ENCODE data around the gene HHATL. TPM values are rescaled to one million over a fixed set of nuclear protein-coding genes. Genes with fewer than 3 reads are reported as not detected.

HHATL gene
- total and polyA plus RNA-seq, 4 donors = 0.39 to 2.7 (median 0.62) TPM

DNA sequence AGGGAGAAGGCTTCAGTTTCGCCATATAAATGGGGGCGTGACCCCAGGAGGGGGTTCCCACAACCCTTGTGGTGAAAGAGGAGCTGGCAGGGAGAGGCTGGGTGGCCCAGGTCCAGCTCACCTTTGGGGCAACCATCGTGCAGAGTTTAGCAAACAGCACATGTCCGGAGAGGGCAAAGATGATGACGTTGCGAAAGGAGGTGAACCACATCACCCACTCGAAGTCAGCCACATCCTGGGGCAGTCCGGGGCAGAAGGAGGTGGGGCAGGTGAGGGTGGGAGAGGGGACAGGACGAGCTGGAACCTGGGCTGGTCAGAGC lies 3.7 kb downstream of the HHATL start:
- no peak overlapping the region for H3K27ac ChIP-seq (ENCODE audit: low read depth in 1 of 2, low read length in 1 of 2)
- TF ChIP-seq, protein P1, sequence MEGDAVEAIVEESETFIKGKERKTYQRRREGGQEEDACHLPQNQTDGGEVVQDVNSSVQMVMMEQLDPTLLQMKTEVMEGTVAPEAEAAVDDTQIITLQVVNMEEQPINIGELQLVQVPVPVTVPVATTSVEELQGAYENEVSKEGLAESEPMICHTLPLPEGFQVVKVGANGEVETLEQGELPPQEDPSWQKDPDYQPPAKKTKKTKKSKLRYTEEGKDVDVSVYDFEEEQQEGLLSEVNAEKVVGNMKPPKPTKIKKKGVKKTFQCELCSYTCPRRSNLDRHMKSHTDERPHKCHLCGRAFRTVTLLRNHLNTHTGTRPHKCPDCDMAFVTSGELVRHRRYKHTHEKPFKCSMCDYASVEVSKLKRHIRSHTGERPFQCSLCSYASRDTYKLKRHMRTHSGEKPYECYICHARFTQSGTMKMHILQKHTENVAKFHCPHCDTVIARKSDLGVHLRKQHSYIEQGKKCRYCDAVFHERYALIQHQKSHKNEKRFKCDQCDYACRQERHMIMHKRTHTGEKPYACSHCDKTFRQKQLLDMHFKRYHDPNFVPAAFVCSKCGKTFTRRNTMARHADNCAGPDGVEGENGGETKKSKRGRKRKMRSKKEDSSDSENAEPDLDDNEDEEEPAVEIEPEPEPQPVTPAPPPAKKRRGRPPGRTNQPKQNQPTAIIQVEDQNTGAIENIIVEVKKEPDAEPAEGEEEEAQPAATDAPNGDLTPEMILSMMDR (IDR thresholded peaks at IDR 0.05; ENCODE audit: control extremely low read depth, extremely low read depth) = no peak

DNA sequence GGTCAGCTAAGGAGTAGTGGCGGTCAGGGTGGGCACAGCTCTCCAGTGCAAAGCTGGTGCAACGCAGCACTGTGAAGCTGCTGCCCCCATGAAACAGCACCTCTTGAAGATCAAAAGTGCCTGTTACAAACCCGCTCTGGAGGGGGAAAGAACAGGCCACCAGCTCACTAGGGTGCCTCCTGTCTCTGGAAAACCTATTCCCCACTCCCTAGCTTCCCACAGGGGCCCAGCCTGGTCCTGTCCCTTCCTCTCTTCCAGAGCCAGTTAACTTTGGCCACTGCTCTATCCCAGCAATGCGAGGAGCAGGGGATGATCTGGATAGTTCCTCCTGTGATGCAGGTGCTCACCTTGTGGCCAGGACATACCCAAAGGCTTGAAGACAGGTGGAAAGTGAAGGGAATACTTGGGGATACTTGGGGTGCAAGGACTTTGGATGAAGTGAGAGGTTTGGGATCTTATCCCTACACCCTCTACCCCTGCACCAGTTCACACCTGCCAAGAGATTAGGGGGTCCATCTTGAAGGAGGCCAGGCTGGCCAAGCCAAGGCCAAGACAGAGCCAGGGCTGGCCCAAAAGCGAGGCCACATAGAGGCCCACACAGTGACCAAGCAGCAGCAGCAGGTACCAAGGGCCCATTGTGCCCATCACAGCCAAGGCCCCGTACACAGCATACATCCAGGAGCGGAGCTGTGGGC lies 4.2 kb downstream of the HHATL start:
- DNase-seq (no peak), ATAC-seq (ENCODE audit: insufficient read depth, low FRiP score) (no peak)
- Histone ChIP-seq H3K36me3 (ENCODE audit: control insufficient read depth in 4 of 4, insufficient read depth in 4 of 4, low read length in 4 of 4) (no peaks in the 10 kb centered on the region), H3K9ac (ENCODE audit: insufficient read depth in 1 of 2, low read length in 2 of 2) (no peak overlapping the region), H3K4me1 (ENCODE audit: control insufficient read depth in 5 of 5, insufficient read depth in 5 of 5, low read length in 5 of 5) (peaks cover 0 to 1% (median 0%) of the 10 kb centered on the region in 5 donors), H3K9me3 (ENCODE audit: control insufficient read depth in 4 of 4, insufficient read depth in 3 of 4, low read length in 3 of 4) (peaks cover 0 to 3% (median 0%) of the 10 kb centered on the region in 4 donors), H3K4me3 (no peak overlapping the region), H3K27ac (ENCODE audit: low read depth in 1 of 2, low read length in 1 of 2) (no peak overlapping the region), H3K27me3 (ENCODE audit: control insufficient read depth in 3 of 3, insufficient read depth in 3 of 3, low read length in 2 of 3) (peaks cover 0 to 3% (median 2%) of the 10 kb centered on the region in 3 donors)
- TF ChIP-seq, protein P1 (IDR thresholded peaks at IDR 0.05; ENCODE audit: control extremely low read depth, extremely low read depth) = no peak
- 81 to 86% methylated on average over 7 of the region's 7 CpGs for WGBS, 2 donors

More for the DNA sequence above, 3.7 kb downstream of the HHATL start:
- WGBS, 2 donors = 47 to 48% methylated on average over 9 of the region's 9 CpGs
- Histone ChIP-seq H3K27me3 (ENCODE audit: control insufficient read depth in 3 of 3, insufficient read depth in 3 of 3, low read length in 2 of 3) (peaks cover 0 to 3% (median 2%) of the 10 kb centered on the region in 3 donors), H3K4me1 (ENCODE audit: control insufficient read depth in 5 of 5, insufficient read depth in 5 of 5, low read length in 5 of 5) (peaks cover 0 to 1% (median 0%) of the 10 kb centered on the region in 5 donors), H3K4me3 (no peak overlapping the region), H3K9ac (ENCODE audit: insufficient read depth in 1 of 2, low read length in 2 of 2) (no peak overlapping the region), H3K9me3 (ENCODE audit: control insufficient read depth in 4 of 4, insufficient read depth in 3 of 4, low read length in 3 of 4) (peaks cover 0 to 3% (median 0%) of the 10 kb centered on the region in 4 donors), H3K36me3 (ENCODE audit: control insufficient read depth in 4 of 4, insufficient read depth in 4 of 4, low read length in 4 of 4) (no peaks in the 10 kb centered on the region)
- ATAC-seq (ENCODE audit: insufficient read depth, low FRiP score) (no peak), DNase-seq (no peak)

DNA sequence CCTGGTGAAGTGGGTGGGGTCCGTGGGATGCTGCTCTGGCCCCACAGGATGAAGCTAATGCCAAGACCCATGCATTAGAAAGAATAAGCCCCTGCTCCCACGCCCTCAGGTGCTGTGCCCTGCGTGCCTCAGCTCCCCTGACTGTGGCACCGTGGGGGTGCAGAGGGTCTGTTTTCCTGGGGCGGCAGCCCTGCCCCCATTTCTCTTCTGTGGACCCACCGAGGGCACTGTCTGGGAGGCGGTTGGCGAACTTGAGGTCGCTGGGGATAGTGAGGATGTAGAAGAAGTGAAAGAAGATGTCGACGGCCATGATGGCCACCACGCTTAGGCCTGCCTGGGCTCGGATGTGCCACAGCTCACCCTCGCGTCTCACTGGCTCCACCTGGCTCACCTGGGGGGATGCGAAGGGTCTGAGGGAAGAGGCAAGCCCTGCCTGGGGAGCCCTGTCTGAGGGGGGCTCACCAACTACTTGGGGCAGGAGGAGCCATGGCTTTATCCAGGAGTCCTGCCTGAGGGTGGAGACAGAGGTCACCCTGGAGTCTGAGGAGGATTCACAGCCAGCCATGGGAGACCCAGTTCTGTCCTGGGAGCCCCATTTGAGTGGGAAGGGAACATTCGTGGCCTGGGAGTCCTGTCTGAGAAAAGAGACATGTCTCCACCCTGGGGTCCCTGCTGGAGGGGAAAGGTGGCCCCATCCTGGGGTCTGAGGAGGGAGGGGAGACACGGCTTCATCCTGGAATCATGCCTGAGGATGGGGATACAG lies 5.1 kb downstream of the HHATL start:
- Histone ChIP-seq H3K9me3 (ENCODE audit: control insufficient read depth in 4 of 4, insufficient read depth in 3 of 4, low read length in 3 of 4) (peaks cover 0 to 3% (median 0%) of the 10 kb centered on the region in 4 donors), H3K4me1 (ENCODE audit: control insufficient read depth in 5 of 5, insufficient read depth in 5 of 5, low read length in 5 of 5) (peaks cover 0 to 1% (median 0%) of the 10 kb centered on the region in 5 donors), H3K27ac (ENCODE audit: low read depth in 1 of 2, low read length in 1 of 2) (no peak overlapping the region), H3K4me3 (no peak overlapping the region), H3K9ac (ENCODE audit: insufficient read depth in 1 of 2, low read length in 2 of 2) (no peak overlapping the region), H3K27me3 (ENCODE audit: control insufficient read depth in 3 of 3, insufficient read depth in 3 of 3, low read length in 2 of 3) (peaks cover 0 to 3% (median 2%) of the 10 kb centered on the region in 3 donors), H3K36me3 (ENCODE audit: control insufficient read depth in 4 of 4, insufficient read depth in 4 of 4, low read length in 4 of 4) (no peaks in the 10 kb centered on the region)
- DNase-seq (no peak), ATAC-seq (ENCODE audit: insufficient read depth, low FRiP score) (no peak)
- TF ChIP-seq, protein P1 (IDR thresholded peaks at IDR 0.05; ENCODE audit: control extremely low read depth, extremely low read depth) = no peak
- WGBS, 2 donors = 88 to 89% methylated on average over 18 of the region's 18 CpGs
